ENCODE data around the gene RNF213. TPM values are rescaled to one million over a fixed set of nuclear protein-coding genes. Genes with fewer than 3 reads are reported as not detected.

RNF213 gene
- total RNA-seq, 1 experiment from 2014 or later, result 179 TPM

DNA sequence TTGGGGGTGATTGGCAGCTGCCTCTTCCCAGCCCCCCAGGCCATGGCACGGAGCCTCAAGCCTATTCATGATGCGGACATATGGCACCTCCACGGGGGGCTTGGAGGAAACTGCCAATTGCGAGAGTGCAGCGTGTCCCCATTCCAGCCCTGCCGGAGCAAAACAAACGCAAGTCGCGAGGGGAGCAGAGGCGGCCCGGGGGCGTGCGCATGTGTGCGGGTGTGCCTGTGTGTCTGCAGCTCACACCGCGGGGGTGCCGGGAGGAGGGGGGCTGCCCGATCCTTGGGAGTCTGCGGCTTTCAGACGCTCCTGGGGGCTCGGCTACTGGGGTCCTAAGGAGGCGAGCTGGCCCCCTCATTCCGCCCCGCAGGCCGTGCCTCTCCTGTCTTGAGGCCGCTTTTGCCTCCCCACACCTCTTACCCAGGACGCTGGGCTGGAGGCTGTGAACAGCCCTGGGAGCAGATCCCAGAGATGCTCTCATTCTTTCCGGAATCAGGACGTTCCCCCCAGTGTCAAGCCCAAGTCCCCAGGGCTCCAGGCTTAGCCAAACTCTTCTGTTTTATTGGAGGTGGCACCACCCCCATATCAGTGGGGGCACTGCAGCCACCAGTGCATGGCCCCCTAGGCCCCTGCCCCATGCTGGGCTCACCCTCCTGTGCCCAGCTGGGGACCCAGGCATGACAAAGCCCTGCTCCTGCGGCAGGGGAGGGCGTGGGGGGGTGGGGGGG lies 183.4 kb downstream of the RNF213 start:
- H3K4me2 ChIP-seq, result no peak overlapping the region
- no peak overlapping the region for H3K27ac ChIP-seq
- peaks cover 6% of the 10 kb centered on the region; the same call in 1 of the 2 replicates for H3K27me3 ChIP-seq (ENCODE audit: insufficient read depth, low read depth)
- no peaks in the 10 kb centered on the region for H3K9me3 ChIP-seq (ENCODE audit: insufficient read depth, low read depth)
- intact Hi-C loops (cut with micrococcal nuclease; ENCODE audit: unreplicated experiment), result no loop called here
- H3K79me2 ChIP-seq (ENCODE audit: low read depth), result no peaks in the 10 kb centered on the region
- H4K20me1 ChIP-seq (ENCODE audit: insufficient read depth), result no peaks in the 10 kb centered on the region
- no peaks in the 10 kb centered on the region for H3F3A ChIP-seq (ENCODE audit: insufficient read depth, low read depth)
- no peak overlapping the region for H2AFZ ChIP-seq
- TF ChIP-seq EZH2 (IDR thresholded peaks at IDR 0.05; ENCODE audit: low read depth), result no peak
- no peak for DNase-seq
- POLR2A ChIA-PET (ENCODE audit: unreplicated experiment), result no interaction called here
- no peak overlapping the region for H3K4me3 ChIP-seq
- BruUV-seq (replicated peaks), result no TSS peak
- H3K9me2 ChIP-seq (ENCODE audit: insufficient read depth), result no peaks in the 10 kb centered on the region
- H3K36me3 ChIP-seq (ENCODE audit: low read depth), result no peaks in the 10 kb centered on the region
- CTCF ChIA-PET, result no interaction called here
- H3K4me1 ChIP-seq (replicated peaks; ENCODE audit: insufficient read depth), result no peaks in the 10 kb centered on the region

DNA sequence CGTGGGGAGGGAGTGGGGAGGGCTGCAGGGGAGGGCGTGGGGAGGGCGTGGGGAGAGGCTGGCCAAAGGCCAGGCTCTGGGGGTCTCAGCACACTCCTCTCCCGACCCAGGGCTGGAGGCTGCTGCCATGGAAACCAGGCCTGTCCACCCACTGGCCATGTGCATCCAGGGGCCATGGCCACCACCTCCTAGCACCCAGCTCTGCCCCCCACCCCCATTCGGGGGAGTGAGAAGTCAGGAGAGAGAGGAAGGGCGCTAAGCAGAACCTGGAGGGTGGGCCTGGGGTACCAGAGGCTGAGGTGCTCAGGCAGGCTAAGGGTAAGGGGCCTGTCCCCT lies 184.0 kb downstream of the RNF213 start:
- no peak overlapping the region for H3K4me3 ChIP-seq
- H3K27me3 ChIP-seq (ENCODE audit: insufficient read depth, low read depth), result peaks cover 6% of the 10 kb centered on the region; the same call in 1 of the 2 replicates
- no peaks in the 10 kb centered on the region for H3K79me2 ChIP-seq (ENCODE audit: low read depth)
- ChIA-PET CTCF (no interaction called here), POLR2A (ENCODE audit: unreplicated experiment) (no interaction called here)
- BruUV-seq (replicated peaks), result no TSS peak
- no peak overlapping the region for H3K27ac ChIP-seq
- H2AFZ ChIP-seq, result no peak overlapping the region
- no peak for DNase-seq
- H3K4me1 ChIP-seq (replicated peaks; ENCODE audit: insufficient read depth), result no peaks in the 10 kb centered on the region
- H3K36me3 ChIP-seq (ENCODE audit: low read depth), result no peaks in the 10 kb centered on the region
- H4K20me1 ChIP-seq (ENCODE audit: insufficient read depth), result no peaks in the 10 kb centered on the region
- TF ChIP-seq, protein P1, sequence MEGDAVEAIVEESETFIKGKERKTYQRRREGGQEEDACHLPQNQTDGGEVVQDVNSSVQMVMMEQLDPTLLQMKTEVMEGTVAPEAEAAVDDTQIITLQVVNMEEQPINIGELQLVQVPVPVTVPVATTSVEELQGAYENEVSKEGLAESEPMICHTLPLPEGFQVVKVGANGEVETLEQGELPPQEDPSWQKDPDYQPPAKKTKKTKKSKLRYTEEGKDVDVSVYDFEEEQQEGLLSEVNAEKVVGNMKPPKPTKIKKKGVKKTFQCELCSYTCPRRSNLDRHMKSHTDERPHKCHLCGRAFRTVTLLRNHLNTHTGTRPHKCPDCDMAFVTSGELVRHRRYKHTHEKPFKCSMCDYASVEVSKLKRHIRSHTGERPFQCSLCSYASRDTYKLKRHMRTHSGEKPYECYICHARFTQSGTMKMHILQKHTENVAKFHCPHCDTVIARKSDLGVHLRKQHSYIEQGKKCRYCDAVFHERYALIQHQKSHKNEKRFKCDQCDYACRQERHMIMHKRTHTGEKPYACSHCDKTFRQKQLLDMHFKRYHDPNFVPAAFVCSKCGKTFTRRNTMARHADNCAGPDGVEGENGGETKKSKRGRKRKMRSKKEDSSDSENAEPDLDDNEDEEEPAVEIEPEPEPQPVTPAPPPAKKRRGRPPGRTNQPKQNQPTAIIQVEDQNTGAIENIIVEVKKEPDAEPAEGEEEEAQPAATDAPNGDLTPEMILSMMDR (conservative IDR thresholded peaks at IDR 0.05), result no peak
- no peak for TF ChIP-seq EZH2 (IDR thresholded peaks at IDR 0.05; ENCODE audit: low read depth)
- no peaks in the 10 kb centered on the region for H3F3A ChIP-seq (ENCODE audit: insufficient read depth, low read depth)
- intact Hi-C loops (cut with micrococcal nuclease; ENCODE audit: unreplicated experiment), result no loop called here
- H3K9me2 ChIP-seq (ENCODE audit: insufficient read depth), result no peaks in the 10 kb centered on the region
- no peaks in the 10 kb centered on the region for H3K9me3 ChIP-seq (ENCODE audit: insufficient read depth, low read depth)
- no peak overlapping the region for H3K4me2 ChIP-seq

DNA sequence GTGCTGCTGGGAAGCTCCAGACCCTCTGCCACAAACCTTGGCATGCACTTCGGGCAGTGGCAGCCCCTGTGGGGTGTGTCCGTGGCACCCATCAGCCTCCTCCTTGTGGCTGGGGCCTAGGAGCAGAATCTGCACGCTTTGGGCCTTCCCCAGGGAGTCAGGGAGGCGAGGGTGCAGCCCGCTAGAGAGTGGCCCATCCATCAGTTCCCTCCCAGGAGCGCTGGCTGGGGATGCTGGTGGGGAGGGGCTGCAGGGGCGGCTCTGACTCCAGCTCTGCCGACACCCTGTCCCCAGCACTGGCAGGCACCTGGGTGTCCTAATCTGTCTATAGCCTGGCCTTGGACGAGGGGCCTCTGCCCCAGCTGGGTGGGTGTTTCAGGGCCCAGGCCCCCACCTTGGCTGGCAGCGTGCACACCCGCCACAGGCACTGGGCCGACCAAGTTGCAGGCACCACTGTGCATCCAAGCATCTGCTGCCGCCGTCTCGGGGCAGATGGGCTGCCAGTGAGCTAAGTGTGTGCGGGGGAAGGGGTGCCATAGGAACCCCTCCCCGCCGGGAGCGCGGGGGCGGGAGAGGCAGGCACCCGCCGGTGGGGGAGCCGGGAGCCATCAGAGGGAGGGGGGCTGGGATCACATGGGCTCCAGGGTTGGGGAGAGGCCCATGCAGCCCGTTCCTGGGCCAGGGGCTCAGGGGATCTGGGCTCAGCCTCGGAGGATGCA lies 184.5 kb downstream of the RNF213 start:
- no peaks in the 10 kb centered on the region for H3K36me3 ChIP-seq (ENCODE audit: low read depth)
- no peaks in the 10 kb centered on the region for H4K20me1 ChIP-seq (ENCODE audit: insufficient read depth)
- no peaks in the 10 kb centered on the region for H3K9me3 ChIP-seq (ENCODE audit: insufficient read depth, low read depth)
- H3K27me3 ChIP-seq (ENCODE audit: insufficient read depth, low read depth), result peaks cover 6% of the 10 kb centered on the region; the same call in 1 of the 2 replicates
- no peaks in the 10 kb centered on the region for H3F3A ChIP-seq (ENCODE audit: insufficient read depth, low read depth)
- ChIA-PET POLR2A (ENCODE audit: unreplicated experiment) (no interaction called here), CTCF (no interaction called here)
- DNase-seq, result no peak
- H3K79me2 ChIP-seq (ENCODE audit: low read depth), result no peaks in the 10 kb centered on the region
- no peaks in the 10 kb centered on the region for H3K4me1 ChIP-seq (replicated peaks; ENCODE audit: insufficient read depth)
- no peaks in the 10 kb centered on the region for H3K9me2 ChIP-seq (ENCODE audit: insufficient read depth)
- no peak overlapping the region for H3K4me3 ChIP-seq
- BruUV-seq (replicated peaks), result no TSS peak
- intact Hi-C loops (cut with micrococcal nuclease; ENCODE audit: unreplicated experiment), result no loop called here
- TF ChIP-seq, protein P1 (conservative IDR thresholded peaks at IDR 0.05), result no peak
- no peak for TF ChIP-seq EZH2 (IDR thresholded peaks at IDR 0.05; ENCODE audit: low read depth)
- no peak overlapping the region for H3K27ac ChIP-seq
- H2AFZ ChIP-seq, result no peak overlapping the region
- H3K4me2 ChIP-seq, result no peak overlapping the region

All from PC-9 (cell line).